Measurements from ENCODE around the gene TBC1D8.

TBC1D8 gene

DNA sequence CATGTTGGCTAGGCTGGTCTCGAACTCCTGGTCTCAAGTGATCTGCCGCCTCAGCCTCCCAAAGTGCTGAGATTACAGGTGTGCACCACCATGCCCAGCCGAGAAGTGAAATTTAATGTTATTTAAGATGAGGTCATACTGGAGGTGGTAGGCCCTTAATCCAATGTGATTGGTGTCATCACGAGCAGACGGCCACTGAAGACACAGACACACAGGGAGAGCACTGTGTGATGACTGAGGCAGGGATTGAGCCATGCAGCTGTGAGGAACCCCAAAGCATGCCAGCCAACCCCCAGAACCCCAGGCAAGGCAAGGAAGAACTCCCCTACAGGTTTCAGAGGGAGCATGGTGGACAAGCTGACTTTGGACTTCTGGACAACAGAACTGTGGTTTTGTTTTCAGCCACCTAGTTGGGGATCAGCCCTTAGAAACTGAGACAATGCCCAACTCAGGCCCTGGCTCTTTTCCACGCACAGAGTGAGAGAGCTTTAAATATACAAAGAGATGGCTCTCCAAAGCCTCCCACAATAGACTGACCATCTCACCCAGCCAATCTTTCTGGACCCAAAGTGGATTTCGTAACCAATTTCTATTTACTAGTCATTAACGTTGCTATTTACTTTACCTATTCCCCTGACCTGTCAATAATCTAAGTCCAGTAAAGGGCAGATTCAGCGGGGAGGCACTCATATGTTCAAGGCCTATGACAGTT, 34.2 kb downstream of the TBC1D8 start:
- DNase-seq, result peak; percentile 23
- in situ Hi-C loops (cut with MboI; ENCODE audit: low pct_unique_long_range_greater_than_20kb, low sequenced_read_pairs), result no loop called here

DNA sequence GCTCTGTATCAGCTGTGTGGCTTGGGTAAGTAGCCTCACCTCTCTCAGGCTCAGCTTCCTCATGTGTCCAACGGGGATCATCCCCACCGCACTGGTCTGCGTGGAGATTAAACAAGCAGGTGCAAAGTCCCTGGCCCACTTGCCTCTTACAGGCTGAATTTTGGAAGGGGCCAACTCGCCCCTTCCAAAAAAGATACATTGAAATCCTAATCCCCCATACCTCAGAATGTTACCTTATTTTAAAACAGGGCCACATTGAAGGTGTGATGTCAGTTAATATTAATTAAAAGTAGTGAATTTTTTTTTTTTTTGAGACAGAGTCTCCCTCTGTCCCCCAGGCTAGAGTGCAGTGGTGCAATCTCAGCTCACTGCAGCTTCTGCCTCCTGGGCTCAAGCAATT, 34.8 kb downstream of the TBC1D8 start:
- DNase-seq, result no peak
- in situ Hi-C loops (cut with MboI; ENCODE audit: low pct_unique_long_range_greater_than_20kb, low sequenced_read_pairs), result no loop called here

DNA sequence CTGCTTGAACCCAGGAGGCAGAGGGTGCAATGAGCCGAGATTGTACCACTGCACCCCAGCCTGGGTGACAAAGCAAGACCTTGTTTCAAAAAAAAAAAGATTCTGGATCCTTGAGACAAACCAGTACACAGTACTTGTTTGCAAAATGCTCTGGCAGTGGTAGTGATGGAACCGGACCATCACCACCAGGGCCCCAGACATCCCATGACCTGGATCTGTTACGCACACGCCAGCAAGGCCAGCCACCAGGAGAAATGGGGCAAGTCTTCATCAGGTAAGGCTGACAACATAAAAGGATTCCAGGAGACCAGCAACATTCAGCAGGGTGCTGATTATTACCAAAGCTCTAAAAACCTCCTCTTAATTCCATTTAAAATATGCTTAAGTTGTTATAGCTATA, 35.5 kb downstream of the TBC1D8 start:
- no peak for DNase-seq
- in situ Hi-C loops (cut with MboI; ENCODE audit: low pct_unique_long_range_greater_than_20kb, low sequenced_read_pairs), result no loop called here

DNA sequence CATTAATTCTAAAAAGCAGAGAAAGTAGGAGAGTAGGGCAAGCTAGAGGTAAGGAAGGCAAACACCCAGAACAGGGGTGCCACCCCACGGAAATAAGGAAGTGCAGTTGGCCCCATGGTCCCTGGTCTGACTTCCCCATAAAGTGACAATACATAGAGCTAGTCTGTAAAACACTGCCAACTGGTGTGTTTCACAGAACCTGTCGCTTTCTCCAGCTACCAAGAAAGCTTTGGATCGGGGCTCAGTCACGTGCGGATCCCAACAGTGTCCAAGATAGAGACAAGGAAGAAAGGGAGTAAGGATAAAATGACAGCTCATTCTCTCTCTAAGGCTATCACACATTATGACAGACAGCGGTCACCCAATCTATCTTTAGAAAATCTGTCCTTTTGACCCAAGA, 36.4 kb downstream of the TBC1D8 start:
- DNase-seq, result peak; percentile 76
- in situ Hi-C loops (cut with MboI; ENCODE audit: low pct_unique_long_range_greater_than_20kb, low sequenced_read_pairs), result no loop called here

DNA sequence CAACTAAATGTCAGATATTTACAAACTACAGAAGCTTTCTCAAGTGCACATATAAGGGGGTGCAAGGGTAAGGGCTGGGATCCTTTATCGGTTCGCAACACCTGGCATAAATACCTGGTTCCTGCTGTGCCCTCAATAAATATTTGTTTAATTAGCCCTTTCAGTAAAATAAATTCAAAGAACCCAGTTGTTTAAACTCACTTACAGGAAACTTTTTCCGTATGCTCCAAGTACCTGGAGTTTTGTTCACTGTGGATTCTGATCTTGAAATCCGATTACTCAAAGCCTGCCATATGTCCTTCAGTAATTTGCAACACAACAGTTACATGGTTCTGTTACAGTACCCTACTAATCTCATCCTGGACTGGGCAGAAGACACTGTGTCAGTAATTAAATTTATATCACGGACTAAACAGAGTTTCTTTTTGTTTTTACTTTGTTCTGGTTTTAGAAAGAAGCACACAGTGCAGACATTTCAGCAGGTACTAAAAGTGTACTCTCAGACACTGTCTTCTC, 36.9 kb downstream of the TBC1D8 start:
- no peak for DNase-seq
- in situ Hi-C loops (cut with MboI; ENCODE audit: low pct_unique_long_range_greater_than_20kb, low sequenced_read_pairs), result no loop called here

DNA sequence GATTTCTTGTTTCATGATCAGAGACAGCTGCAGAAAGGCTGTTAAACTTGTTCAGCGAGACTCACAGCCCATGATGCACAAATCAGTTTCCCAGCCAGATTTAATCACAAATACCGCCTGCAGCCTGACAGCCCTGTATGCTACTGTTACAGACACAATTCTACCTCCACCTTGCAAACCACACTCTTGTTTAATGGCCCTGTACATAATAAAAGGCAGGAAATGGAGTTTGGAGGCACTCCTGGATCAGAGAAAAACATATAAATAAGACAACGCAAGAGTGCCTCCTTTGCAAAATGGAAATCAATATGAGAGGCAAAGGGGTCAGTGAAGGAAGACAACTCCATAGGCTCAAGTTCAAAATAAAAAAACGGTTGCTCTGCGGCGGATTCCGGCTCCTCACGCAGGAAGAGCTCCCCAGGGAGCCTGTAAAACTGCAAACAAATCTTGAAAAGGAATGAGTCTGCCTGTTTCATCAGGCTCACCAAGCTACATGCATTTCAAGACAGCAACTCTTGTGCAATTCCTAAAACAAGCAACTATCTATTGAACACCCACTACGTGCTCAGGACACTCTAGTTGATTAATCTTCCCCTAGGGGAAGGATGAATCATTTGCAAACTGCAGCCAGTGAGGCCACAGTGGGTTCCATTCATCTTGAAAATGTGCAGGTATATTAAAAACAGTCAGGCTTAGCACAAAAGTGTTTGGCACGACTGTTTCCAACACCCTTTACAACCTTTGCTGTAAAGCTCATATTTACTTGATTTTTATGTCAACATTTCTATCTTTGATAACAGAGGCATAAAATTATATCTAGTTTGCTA, 37.5 kb downstream of the TBC1D8 start:
- peak; percentile 91 for DNase-seq
- in situ Hi-C loops (cut with MboI; ENCODE audit: low pct_unique_long_range_greater_than_20kb, low sequenced_read_pairs), result no loop called here

DNA sequence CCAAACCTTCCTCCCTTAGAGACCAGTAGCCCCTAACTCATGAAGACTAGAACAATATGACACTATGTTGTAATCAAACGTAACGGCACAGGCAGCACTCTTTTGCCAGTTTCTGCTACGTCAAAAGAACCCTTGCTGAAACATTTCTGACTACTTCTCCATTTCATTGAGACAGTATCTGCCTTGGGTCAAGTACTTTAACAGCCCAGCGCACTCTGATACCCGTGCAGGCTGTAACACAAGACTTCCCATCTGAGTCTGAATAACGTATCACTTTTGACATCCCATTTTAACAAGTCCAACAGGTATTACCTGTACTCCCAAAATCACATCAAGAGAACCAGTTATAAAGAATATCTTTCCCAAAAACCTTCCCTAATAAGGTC, 38.4 kb downstream of the TBC1D8 start:
- peak; percentile 60 for DNase-seq
- in situ Hi-C loops (cut with MboI; ENCODE audit: low pct_unique_long_range_greater_than_20kb, low sequenced_read_pairs), result no loop called here

DNA sequence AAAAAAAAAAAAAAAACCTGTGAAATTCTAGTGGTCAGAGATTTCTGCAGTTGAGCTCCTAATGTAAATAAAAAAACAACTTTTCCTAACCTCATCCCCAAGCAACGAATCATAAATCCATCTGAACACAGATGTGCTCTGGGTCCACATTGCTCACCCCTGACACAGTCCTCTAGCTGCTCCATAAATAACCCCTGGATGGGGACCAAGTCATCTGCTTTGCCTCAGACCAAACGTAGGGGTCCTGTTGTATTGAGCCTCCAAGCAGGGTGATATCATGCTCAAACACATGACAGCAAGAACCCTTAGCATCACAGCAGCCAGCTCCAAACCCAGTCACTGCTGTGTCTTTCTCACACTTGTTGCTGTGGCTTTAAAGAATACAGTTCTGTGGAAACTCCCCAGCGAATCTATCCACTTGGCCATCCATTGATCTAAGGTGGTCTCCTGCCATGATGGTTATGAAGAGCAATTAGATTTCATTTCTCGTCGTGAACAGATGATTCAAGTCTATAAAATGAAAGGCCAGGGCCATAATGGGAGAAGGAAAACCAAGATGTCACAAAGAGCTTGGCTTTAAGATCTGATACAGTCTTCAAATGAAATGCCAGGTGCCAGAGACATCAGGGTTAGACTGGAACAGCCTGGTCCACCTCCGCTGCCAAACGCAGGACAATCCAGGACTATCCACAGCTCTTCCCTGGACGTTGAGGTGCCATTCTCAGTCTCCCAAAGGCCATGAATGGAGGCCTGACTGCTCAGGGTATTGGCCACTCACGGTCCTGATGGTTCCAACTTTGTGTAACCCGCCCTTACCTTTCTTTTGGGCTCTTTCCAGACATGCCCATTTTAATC, 39.0 kb downstream of the TBC1D8 start:
- DNase-seq, result no peak
- in situ Hi-C loops (cut with MboI; ENCODE audit: low pct_unique_long_range_greater_than_20kb, low sequenced_read_pairs), result no loop called here

DNA sequence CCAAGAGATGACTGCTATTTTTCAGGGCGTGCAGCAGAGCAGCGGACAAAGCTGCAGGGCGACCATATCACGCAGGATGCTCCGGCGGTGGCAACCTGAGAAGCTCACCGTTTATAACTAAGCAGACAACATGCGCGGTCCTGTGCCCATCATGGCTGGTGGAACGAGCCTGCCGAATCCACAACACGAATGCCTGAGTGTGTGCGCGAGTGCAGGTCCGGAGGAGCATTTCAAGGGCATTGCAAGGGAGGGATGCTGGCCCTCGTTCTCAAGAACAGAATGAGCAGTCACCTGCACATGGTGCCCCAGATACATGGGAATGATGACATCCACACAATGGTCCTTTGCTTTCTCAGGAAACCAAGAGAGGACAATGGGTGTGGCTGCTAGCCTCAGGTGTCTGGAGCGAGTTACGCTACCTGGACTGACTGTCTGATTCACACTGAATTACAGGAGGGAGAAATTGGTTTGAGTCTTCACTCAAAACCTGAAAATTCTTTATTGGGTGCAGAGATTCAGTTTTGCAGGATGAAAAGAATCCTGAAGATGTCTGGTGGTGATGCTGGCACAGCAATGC, 39.8 kb downstream of the TBC1D8 start:
- in situ Hi-C loops (cut with MboI; ENCODE audit: low pct_unique_long_range_greater_than_20kb, low sequenced_read_pairs), result no loop called here

DNA sequence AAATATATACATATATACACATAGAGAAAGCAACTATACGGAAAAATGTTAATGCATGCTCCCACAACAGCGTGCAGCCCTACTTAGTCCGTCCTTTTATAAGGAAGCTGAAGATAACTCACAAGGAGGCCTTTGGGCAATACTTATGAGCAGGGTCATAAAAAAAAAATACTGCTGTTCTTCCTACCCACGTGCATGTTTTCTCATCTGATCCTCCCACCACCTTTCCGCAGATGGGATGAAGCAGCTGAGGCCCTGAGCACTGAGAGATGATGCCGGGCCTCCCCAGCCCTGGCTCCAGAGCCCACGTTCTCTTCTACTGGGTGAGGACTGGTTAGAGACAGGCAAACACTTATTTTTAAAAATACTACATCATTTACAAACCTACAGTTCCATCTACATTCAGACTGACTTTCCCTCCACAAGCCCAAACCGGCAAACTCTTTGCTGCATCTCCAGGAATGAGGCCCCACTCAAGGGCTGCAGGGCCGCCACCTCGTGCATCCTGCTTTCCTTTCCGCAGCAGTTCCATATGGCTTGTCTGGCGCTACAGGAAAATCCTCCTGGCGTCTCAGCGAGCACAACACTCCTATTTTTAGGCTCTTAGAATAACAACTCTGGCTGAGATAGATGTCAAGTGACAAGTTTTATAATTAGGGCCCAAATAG, 41.6 kb downstream of the TBC1D8 start:
- in situ Hi-C loops (cut with MboI; ENCODE audit: low pct_unique_long_range_greater_than_20kb, low sequenced_read_pairs), result no loop called here
- DNase-seq, result peak; percentile 16

More for the DNA sequence above, 39.8 kb downstream of the TBC1D8 start:
- DNase-seq, result no peak

DNA sequence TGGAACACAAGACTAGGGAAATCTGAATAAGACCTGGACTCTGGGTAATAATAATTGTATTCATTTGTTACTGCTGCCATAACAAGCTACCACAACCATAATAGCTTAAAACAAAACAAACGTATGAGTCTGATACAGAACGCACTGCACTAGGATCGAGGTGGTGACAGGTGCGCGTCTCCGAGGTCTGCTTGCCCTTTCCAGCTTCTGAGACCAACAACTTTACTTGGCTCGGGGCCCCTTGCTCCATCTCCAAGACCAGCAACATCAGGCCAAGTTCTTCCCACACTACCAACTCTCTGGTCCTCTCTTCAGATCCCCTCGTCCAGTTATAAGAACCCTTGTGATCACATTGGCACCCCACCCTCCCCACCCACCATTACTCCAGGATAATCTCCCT, 42.8 kb downstream of the TBC1D8 start:
- no peak for DNase-seq
- in situ Hi-C loops (cut with MboI; ENCODE audit: low pct_unique_long_range_greater_than_20kb, low sequenced_read_pairs), result no loop called here

DNA sequence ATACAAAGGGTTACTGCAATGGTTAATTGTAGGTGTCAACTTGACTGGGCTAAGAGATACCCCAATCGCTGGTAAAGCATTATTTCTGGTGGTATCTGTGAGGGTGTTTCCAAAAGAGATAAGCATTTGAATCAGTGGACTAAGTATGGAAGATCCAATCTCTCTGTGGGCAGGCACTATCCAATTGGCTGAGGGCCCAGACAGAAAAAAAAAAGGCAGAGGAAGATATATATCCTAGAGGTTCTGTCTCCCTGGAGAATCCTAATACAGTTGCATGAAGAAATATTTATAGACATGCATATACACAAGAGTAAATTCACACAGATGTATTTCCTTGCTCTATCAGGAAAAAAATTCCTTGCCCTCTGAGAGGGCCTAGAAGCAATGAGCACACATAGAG, 43.9 kb downstream of the TBC1D8 start:
- in situ Hi-C loops (cut with MboI; ENCODE audit: low pct_unique_long_range_greater_than_20kb, low sequenced_read_pairs), result no loop called here
- DNase-seq, result no peak

DNA sequence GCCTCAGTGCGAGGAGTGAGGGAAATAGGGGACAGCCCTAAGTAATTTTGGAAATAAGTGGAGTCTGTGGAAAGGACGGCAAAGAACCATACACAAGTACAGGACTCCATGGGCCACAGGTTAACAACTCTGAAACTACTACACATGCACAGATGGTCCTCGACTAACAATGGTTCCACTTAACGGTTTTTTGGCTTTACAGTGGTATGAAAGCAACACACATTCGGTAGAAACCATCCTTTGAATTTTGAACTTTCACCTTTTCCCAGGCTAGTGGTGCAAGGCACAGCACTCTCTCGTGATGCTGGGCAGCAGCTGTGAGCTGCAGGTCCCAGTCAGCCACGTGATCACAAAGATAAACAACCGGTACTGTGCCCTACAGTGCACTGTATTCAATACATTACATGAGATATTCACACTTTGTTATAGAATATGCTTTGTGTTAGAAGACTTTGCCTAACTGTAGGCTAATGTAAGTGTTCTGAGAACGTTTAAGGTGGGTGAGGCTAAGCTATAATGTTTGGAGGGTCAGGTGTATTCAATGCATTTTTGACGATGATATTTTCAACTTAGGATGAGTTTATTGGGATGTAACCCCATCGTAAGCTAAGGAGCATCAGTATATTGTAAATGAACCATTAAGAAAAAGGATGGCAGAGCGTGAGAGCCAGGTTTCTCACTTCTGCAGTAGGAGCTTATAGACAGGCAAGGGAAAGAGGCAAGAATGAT, 44.6 kb downstream of the TBC1D8 start:
- no peak for DNase-seq
- in situ Hi-C loops (cut with MboI; ENCODE audit: low pct_unique_long_range_greater_than_20kb, low sequenced_read_pairs), result no loop called here

DNA sequence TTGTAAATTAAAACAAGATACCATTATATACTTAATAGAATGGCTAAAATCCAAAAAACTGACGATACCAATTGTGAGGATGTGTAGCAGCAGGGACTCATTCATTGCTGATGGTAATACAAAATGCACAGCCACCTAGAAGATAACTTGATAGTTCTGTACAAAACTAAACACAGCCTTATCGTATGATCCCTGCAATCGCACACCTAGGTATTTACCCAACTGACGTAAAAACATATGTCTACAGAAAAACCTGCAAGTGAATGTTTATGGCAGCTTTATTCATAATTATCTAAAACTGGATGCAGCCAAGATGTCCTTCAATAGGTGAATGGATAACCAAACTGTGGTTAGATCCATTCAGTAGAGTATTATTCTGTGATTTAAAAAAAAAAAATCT, 45.5 kb downstream of the TBC1D8 start:
- DNase-seq, result no peak
- in situ Hi-C loops (cut with MboI; ENCODE audit: low pct_unique_long_range_greater_than_20kb, low sequenced_read_pairs), result no loop called here

DNA sequence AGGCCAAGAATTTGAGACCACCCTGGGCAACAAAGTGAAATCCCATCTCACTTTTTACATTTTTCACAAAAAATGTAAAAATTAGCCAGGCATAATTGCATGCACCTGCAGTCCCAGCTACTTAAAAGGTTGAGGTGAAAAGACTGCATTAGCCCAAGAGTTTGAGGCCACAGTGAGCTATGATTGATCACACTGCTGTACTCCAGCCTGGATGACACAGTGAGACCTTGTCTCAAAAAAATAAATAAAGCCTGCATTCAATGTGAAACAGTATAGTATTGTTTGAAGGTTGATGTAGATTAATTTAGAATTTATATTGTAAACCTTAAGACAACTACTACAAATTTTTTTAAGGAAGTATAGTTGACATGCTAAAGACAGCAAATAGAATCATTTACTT, 53.5 kb downstream of the TBC1D8 start:
- no peak for DNase-seq
- in situ Hi-C loops (cut with MboI; ENCODE audit: low pct_unique_long_range_greater_than_20kb, low sequenced_read_pairs), result no loop called here

DNA sequence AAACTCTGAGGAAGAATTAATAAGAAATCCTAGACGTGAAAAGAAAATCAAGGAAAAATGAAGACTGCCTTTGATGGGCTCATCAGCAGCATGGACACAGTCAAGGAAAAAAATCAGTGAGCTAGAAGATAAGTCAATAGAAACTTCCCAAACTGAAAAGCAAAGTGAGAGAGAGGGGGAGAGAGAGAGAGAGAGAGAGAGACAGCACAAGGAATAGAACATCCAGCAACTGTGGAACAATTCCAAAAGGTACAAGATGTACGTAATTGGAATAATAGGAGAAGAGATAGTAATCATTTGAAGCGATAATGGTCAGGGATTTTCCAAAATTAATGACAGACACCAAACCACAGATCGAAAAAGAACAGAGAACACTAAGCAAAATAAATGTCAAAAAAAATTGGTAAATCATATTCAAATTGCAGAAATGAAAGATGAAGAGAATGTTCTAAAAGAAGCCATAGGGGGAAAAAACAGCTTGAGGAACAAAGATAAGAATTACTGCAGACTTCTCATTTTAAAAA, 54.5 kb downstream of the TBC1D8 start:
- no peak for DNase-seq
- in situ Hi-C loops (cut with MboI; ENCODE audit: low pct_unique_long_range_greater_than_20kb, low sequenced_read_pairs), result no loop called here

DNA sequence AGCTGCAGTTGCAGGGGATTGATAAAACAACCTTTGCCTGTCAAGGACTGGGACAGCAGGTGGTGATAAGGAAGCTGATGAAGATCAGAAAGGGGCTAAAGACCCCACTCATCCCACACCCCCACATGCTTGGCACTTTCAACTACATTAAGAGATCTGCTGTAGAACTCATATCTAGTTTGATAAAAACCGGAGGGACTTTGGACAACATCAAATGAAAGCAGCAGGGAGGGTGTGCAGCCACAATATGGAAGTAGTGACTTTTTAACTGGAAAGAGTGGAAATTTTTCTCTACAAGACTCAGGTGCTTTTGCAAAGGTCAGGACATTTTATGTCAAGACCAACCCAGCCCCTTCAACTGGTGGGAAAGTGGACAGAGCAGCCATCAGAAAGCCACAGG, 56.8 kb downstream of the TBC1D8 start:
- in situ Hi-C loops (cut with MboI; ENCODE audit: low pct_unique_long_range_greater_than_20kb, low sequenced_read_pairs), result no loop called here
- no peak for DNase-seq

Data from KBM-7 (cell line).